NK-92 treated with Interleukin-12 subunit alpha and Interleukin-12 subunit beta, amount 100 ng/mL, for 24 hours (cell line): ENCODE measurements around the gene TRIM49.
"Not testable (repeated sequence)": the region's sequence is repeated elsewhere in the genome, so short reads cannot be mapped to it uniquely, and the experiment has no call there.

ENCODE experiments used
- DNase-seq: peaks from one replicate; lab custom pipeline; 2025; lab: John Stamatoyannopoulos, UW

TRIM49 gene

GRCh38 chr11:89808475-89808874, at the start of gene TRIM49:
Gene TRIM49 (minus strand): TSS chr11:89808575. CDS start chr11:89804469, 4,106 bp downstream.
- not testable (repeated sequence) for DNase-seq

- DNase-seq, result not testable (repeated sequence)
Measured at GRCh38 chr11:89826694-89827093, 18.3 kb upstream of the TRIM49 start.

- DNase-seq, result not testable (repeated sequence)
Measured at GRCh38 chr11:89820008-89820407, 11.6 kb upstream of the TRIM49 start.

GRCh38 chr11:89813535-89813934, 5.2 kb upstream of the TRIM49 start:
- not testable (repeated sequence) for DNase-seq

GRCh38 chr11:89787506-89788063, 20.8 kb downstream of the TRIM49 start:
- not testable (repeated sequence) for DNase-seq

GRCh38 chr11:89785726-89786125, 22.6 kb downstream of the TRIM49 start:
- not testable (repeated sequence) for DNase-seq

GRCh38 chr11:89750822-89751221, 57.6 kb downstream of the TRIM49 start:
- not testable (repeated sequence) for DNase-seq
